M059J (cell line): Measurements from ENCODE around the gene PATL1. TPM values are rescaled to one million over a fixed set of nuclear protein-coding genes. Genes with fewer than 3 reads are reported as not detected.

ENCODE experiments used
- DNase-seq: peaks from one replicate; pipeline ENCODE4 v3.0.0-alpha.2; 2012; ENCODE audit warnings: low read depth
- total RNA-seq: library from RNA; depleted of rRNA; stranded (reverse); fragments of >200 nt; shearing (Covaris generic); gene quantifications from 2 replicates; pipeline ENCODE4 v1.2.3, GENCODE V29; 2014; rRNA removed

The PATL1 gene
- total RNA-seq, 1 experiment from 2014 or later, result 45.5 TPM

GRCh38 chr11:59614277-59615119, 54.3 kb downstream of the PATL1 start:
- peak; percentile 11 for DNase-seq

GRCh38 chr11:59611570-59612565, 57.0 kb downstream of the PATL1 start:
- no peak for DNase-seq

- no peak for DNase-seq
Observed at GRCh38 chr11:59610289-59610688, 58.5 kb downstream of the PATL1 start.

- no peak for DNase-seq
Observed at GRCh38 chr11:59607703-59608454, 61.0 kb downstream of the PATL1 start.

- no peak for DNase-seq
Observed at GRCh38 chr11:59602432-59602831, 66.4 kb downstream of the PATL1 start.

- DNase-seq, result no peak
Observed at GRCh38 chr11:59601788-59602187, 67.0 kb downstream of the PATL1 start.

- DNase-seq, result no peak
Observed at GRCh38 chr11:59600636-59601035, 68.2 kb downstream of the PATL1 start.

- no peak for DNase-seq
Observed at GRCh38 chr11:59600234-59600633, 68.6 kb downstream of the PATL1 start.

- no peak for DNase-seq
Observed at GRCh38 chr11:59598961-59599360, 69.9 kb downstream of the PATL1 start.

Other genes starting within 250 kb of the PATL1 start
- not detected in 2 replicates for gene OR5A2, start 242.6 kb downstream of the PATL1 start, total RNA-seq
- not detected in 2 replicates for gene OR5A1, start 232.6 kb downstream of the PATL1 start, total RNA-seq
- not detected in 2 replicates for gene OR4D6, start 212.1 kb downstream of the PATL1 start, total RNA-seq
- not detected in 2 replicates for gene OR4D10, start 195.7 kb downstream of the PATL1 start, total RNA-seq
- gene OR4D11, start 165.5 kb downstream of the PATL1 start, total RNA-seq, result not detected in 2 replicates
- gene OR4D9, start 157.5 kb downstream of the PATL1 start, total RNA-seq, result not detected in 2 replicates
- gene OSBP, start 53.3 kb downstream of the PATL1 start, total RNA-seq, result 31.2 and 41.9 TPM in 2 replicates
- not detected in 2 replicates for gene OR10V1, start 44.8 kb upstream of the PATL1 start, total RNA-seq
- 35.1 and 52.7 TPM in 2 replicates for gene STX3, start 86.3 kb upstream of the PATL1 start, total RNA-seq
- 57.2 and 65.7 TPM in 2 replicates for gene MRPL16, start 141.7 kb upstream of the PATL1 start, total RNA-seq
- gene CBLIF, start 176.5 kb upstream of the PATL1 start, total RNA-seq, result not detected in 2 replicates
- 0.20 TPM in 1 of 2 replicates, not detected in the other for gene TCN1, start 197.4 kb upstream of the PATL1 start, total RNA-seq
- gene OOSP3, start 209.7 kb upstream of the PATL1 start, total RNA-seq, result not detected in 2 replicates